22Rv1 (cell line): ENCODE measurements around the gene ERC1.

Experiments
- H3K27ac ChIP-seq: fragments of 450-650 bp; 2 replicates; pipeline ENCODE4 v1.5.1; 2017
- CTCF ChIP-seq: fragments of 450-650 bp; IDR thresholded peaks from 2 replicates; pipeline ENCODE4 v1.5.1; 2017; ENCODE audit warnings: mild to moderate bottlenecking
- ZFX ChIP-seq: fragments of 450-650 bp; IDR thresholded peaks from 2 replicates; pipeline ENCODE4 v1.6.1; 2017; ENCODE audit warnings: antibody characterized with exemption, borderline replicate concordance

The ERC1 gene

GRCh38 chr12:1453810-1454209 is 462.8 kb downstream of the ERC1 start:
- TF ChIP-seq CTCF (no peak), ZFX (no peak)
- no peak overlapping the region for H3K27ac ChIP-seq

DNA sequence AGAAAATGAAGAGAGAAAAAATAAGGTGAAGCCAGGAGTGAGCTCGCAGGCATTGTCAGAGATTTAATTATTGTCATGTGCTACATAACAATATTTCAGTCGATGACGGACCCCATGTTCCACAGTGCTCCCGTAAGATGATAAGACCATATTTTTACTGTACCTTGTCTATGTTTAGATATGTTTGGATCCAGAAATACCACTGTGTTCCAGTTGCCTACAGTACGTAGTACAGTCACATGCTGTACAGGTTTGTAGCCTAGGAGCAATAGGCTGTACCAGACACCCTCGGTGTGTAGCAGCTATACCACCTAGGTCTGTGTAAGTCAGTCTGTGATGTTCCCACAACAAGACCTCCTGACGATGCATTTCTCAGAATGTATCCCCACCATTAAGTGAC is 465.9 kb downstream of the ERC1 start:
- TF ChIP-seq CTCF: no peak
- no peak for TF ChIP-seq ZFX
- no peak overlapping the region for H3K27ac ChIP-seq

- TF ChIP-seq ZFX (no peak), CTCF (no peak)
- no peak overlapping the region for H3K27ac ChIP-seq
These were observed 466.9 kb downstream of the ERC1 start for GRCh38 chr12:1457901-1458300.

- no peak overlapping the region for H3K27ac ChIP-seq
- TF ChIP-seq ZFX (no peak), CTCF (no peak)
These were observed 468.3 kb downstream of the ERC1 start for GRCh38 chr12:1459339-1459738.

DNA sequence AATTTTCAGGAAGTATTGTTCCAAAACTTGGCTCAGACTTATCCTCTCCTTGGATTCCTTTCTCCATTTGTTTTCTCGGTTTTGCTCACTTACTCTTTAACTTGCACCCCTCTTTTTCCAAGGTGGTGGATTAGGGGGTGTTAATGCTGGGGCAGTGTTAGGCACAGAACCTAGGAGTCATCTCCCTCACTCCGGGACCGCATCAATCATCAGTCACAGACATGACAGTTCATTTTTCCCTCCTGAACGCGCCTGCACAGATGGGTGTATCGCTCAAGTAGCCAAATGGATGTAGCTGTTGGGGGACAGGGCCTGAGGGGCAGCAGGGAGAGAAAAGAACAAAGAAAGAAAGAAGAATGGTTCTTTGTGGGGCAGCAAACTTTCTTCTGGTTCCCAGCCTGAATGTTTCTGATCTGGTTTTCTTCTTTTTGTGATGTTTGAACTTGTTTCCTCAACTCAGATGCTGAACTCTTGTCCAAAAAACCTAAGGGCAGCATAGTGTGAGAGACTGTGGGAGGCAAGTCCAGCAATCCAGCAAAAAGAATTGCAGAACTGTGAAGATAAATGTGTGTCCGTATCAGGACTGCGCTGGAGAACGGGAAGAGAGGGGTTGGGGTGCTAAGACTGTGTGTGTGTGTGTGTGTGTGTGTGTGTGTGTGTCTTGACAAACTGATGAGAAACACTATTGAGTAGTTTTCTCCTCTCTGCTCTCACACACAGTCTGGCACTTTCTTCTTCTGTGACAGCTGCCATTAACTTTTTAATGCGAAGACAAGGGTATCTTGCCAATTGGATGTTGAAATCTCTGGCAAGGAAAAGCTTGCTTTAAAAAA is 472.3 kb downstream of the ERC1 start:
- no peak for TF ChIP-seq CTCF
- TF ChIP-seq ZFX: no peak
- H3K27ac ChIP-seq: no peak overlapping the region

DNA sequence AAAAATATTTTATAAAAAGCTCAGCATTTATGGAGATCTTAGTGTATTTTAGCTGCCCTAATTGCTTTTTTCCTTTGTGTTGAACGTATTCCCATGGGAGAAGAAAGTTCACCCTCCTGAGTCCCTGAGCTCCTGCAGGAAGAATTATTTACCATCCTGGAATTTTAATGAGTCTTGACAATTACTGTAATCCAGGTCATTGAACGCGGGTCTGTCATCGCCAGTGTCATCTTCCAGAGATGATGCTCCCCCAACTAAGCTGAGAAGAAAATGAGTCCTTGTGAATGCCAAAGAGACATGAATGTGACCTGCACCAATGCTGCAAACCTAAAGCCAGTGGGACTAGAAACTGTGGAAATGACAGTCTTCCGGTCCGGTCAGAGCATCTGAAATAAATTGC is 473.9 kb downstream of the ERC1 start:
- no peak overlapping the region for H3K27ac ChIP-seq
- TF ChIP-seq CTCF (no peak), ZFX (no peak)

GRCh38 chr12:1465990-1466389 is 475.0 kb downstream of the ERC1 start:
- H3K27ac ChIP-seq: no peak overlapping the region
- TF ChIP-seq ZFX (no peak), CTCF (no peak)
